Vagina (tissue), 2 donors: ENCODE data around the gene WWTR1. TPM values are rescaled to one million over a fixed set of nuclear protein-coding genes. Genes with fewer than 3 reads are reported as not detected.

Experiments
- DNase-seq, 2 donors: peaks; one replicate each; pipeline ENCODE4 v3.0.0-alpha.2; 2017; ENCODE audit errors: extremely low spot score in 2 of 2
- H3K27ac ChIP-seq: fragments of 200-600 bp; sonication (generic); one replicate; pipeline ENCODE4 v1.5.1; 2019
- H3K27me3 ChIP-seq: fragments of 200-600 bp; sonication (generic); one replicate; pipeline ENCODE4 v1.5.1; 2019
- H3K36me3 ChIP-seq, 2 donors: fragments of 200-600 bp; sonication (generic); one replicate each; pipeline ENCODE4 v1.5.1; 2017 to 2019
- H3K4me1 ChIP-seq: fragments of 200-600 bp; sonication (generic); one replicate; pipeline ENCODE4 v1.5.1; 2019
- H3K4me3 ChIP-seq, 2 donors: fragments of 200-600 bp; sonication (generic); 1 replicate in 1 of 2; 2 replicates in 1 of 2; pipeline ENCODE4 v1.5.1; 2016 to 2019
- H3K9me3 ChIP-seq: fragments of 200-600 bp; sonication (generic); one replicate; pipeline ENCODE4 v1.5.1; 2019
- POLR2A ChIP-seq, 2 donors: fragments of 450-650 bp; IDR thresholded peaks; one replicate each; pipeline ENCODE4 v1.6.1; 2017; ENCODE audit warnings: antibody characterized with exemption in 2 of 2, mild to moderate bottlenecking in 2 of 2, moderate library complexity in 2 of 2
- POLR2AphosphoS5 ChIP-seq, 2 donors: sonication (generic); formaldehyde crosslinking; IDR thresholded peaks; one replicate each; pipeline ENCODE4 v1.9.0; 2017; ENCODE audit warnings: antibody characterized with exemption in 2 of 2, mild to moderate bottlenecking in 2 of 2, low read depth in 1 of 2; ENCODE audit not compliant: insufficient read depth in 1 of 2
- intact Hi-C: fragments of 100-400 bp; cut with DNase I; formaldehyde crosslinking; loops from one replicate; pipeline ENCODE4 v1.15.1; 2023
- total RNA-seq: library from RNA; depleted of rRNA; stranded (reverse); fragments of >200 nt; gene quantifications from one replicate; pipeline ENCODE4 v1.2.3, GENCODE V29; 2016
- TF ChIP-seq, protein P1 (sequence below), 3 experiments: fragments of 450-650 bp in 2 of 3; fragments of 200-600 bp in 1 of 3; sonication (generic) in 1 of 3; IDR thresholded peaks; one replicate each; pipeline ENCODE4 v1.5.1; 2017 to 2019; ENCODE audit warnings: antibody characterized with exemption in 3 of 3, mild to moderate bottlenecking in 2 of 3, moderate library complexity in 2 of 3

Gene WWTR1
- total RNA-seq, 1 donor from 2014 or later = 181 TPM

DNA sequence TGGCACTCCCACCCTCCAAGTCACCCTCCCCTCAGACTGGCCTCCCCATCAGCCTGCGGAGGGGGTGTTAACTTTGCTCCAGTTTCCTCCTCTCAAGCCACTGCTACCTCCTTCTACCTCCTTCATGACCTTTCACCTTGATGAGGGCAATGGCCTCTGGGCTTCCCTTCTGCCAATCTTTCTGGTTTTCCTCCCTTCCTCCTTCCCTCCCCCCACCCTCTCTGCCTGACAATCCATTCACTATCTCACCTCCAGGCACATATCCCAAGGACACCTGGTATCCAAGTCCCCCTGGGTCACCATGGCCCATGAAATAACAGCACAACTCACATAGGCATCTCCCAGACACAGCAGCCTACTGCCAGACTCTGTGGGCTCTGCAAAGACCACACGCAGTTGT is 80.0 kb downstream of the WWTR1 start:
- Histone ChIP-seq H3K36me3 (no peaks in the 10 kb centered on the region), H3K27ac (no peak overlapping the region), H3K9me3 (no peaks in the 10 kb centered on the region), H3K4me1 (peaks cover 97% of the 10 kb centered on the region), H3K4me3 (no peak overlapping the region), H3K27me3 (no peaks in the 10 kb centered on the region)
- intact Hi-C loops = loop anchor here (5.0 kb wide), 1 partner anchor 80 kb away; the partner anchor contains the start of gene WWTR1
- no peak for DNase-seq
- TF ChIP-seq POLR2AphosphoS5 (IDR thresholded peaks at IDR 0.05; ENCODE audit: insufficient read depth in 1 of 2, low read depth in 1 of 2) = no peak
- TF ChIP-seq, protein P1, sequence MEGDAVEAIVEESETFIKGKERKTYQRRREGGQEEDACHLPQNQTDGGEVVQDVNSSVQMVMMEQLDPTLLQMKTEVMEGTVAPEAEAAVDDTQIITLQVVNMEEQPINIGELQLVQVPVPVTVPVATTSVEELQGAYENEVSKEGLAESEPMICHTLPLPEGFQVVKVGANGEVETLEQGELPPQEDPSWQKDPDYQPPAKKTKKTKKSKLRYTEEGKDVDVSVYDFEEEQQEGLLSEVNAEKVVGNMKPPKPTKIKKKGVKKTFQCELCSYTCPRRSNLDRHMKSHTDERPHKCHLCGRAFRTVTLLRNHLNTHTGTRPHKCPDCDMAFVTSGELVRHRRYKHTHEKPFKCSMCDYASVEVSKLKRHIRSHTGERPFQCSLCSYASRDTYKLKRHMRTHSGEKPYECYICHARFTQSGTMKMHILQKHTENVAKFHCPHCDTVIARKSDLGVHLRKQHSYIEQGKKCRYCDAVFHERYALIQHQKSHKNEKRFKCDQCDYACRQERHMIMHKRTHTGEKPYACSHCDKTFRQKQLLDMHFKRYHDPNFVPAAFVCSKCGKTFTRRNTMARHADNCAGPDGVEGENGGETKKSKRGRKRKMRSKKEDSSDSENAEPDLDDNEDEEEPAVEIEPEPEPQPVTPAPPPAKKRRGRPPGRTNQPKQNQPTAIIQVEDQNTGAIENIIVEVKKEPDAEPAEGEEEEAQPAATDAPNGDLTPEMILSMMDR (IDR thresholded peaks at IDR 0.05) = no peak
- TF ChIP-seq POLR2A (IDR thresholded peaks at IDR 0.05) = no peak

DNA sequence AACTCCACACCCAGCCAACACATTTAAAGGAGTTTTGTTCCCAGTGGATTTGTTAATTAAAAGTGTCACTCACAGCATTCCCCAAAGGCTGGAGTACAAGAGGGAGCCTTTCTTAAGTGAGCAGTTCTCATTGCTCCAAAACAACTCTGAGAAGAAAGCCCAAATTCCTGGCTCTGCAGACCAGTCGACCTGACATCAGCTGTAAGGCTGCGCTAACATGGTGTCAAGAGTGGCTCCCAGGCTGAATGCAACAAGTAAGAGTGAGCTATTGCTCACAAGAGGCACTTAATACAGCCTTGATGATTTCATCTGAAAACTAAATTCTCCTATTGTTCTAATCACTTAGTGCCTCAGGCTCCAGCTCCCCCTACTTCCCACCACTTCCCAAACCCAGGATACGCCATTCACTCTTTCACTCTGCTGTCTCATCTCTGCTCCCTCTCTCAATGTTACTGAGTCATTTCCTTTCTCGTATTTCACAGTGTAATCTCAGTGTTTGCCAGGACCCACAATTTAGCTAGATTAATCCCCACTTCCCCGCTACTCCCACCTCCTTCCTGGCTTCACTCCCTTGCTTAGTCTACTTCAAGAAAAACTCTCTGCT is 81.8 kb downstream of the WWTR1 start:
- Histone ChIP-seq H3K36me3 (no peaks in the 10 kb centered on the region), H3K27ac (peak overlapping the region; percentile 70), H3K4me1 (peaks cover 91% of the 10 kb centered on the region), H3K9me3 (no peaks in the 10 kb centered on the region), H3K4me3 (no peak overlapping the region), H3K27me3 (no peaks in the 10 kb centered on the region)
- intact Hi-C loops = loop anchor here (5.0 kb wide), 1 partner anchor 81 kb away; the partner anchor contains the start of gene WWTR1
- no peak for DNase-seq
- TF ChIP-seq, protein P1 (IDR thresholded peaks at IDR 0.05) = no peak
- no peak for TF ChIP-seq POLR2A (IDR thresholded peaks at IDR 0.05)
- peak; percentile 29 to 53 for TF ChIP-seq POLR2AphosphoS5 (IDR thresholded peaks at IDR 0.05; ENCODE audit: insufficient read depth in 1 of 2, low read depth in 1 of 2)

DNA sequence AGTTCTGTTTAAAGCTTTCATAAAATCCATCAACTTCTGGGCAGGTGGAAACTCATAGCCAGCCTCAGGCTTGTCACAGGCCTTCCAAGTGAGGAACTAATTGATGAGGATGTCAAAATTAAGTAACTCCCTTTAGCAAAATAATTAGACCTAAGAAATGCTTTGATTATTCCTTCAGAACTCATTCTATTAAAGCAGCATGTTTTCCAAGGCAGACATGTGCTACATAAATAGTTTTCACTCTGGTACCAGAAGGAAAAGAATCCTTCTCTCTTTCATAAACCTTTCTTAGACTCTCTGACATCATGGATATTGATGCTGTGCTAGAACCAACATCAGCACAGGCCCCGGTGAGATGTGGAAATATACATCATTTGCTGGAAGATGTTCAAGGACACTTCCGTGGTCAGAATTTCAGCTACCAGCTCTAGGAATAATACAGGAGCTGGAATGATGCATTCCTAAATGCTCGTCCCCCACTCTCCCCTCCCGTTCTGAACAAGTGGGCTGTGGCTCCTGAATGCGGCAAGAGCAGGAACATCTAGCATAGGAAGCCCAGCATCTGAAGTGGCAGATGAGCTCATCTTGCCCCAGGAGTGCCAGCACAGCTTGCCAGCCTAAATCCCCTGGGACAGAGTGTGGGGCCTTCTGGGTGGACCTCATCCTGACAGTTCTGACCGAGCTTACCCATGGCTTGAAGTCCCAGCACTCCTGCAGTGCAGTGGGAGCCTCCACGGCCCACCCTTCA is 82.4 kb downstream of the WWTR1 start:
- peak overlapping the region; percentile 70 for H3K27ac ChIP-seq
- no peaks in the 10 kb centered on the region for H3K27me3 ChIP-seq
- H3K4me1 ChIP-seq = peaks cover 85% of the 10 kb centered on the region
- TF ChIP-seq POLR2A (IDR thresholded peaks at IDR 0.05) (no peak), POLR2AphosphoS5 (IDR thresholded peaks at IDR 0.05; ENCODE audit: insufficient read depth in 1 of 2, low read depth in 1 of 2) (peak in 1 of 2 donors; percentile 6)
- TF ChIP-seq, protein P1 (IDR thresholded peaks at IDR 0.05) = no peak
- peaks cover 0 to 2% of the 10 kb centered on the region in 2 donors for H3K36me3 ChIP-seq
- no peaks in the 10 kb centered on the region for H3K9me3 ChIP-seq
- DNase-seq = no peak
- intact Hi-C loops = loop anchor here (5.0 kb wide), 1 partner anchor 82 kb away; the partner anchor contains the start of gene WWTR1
- no peak overlapping the region for H3K4me3 ChIP-seq

DNA sequence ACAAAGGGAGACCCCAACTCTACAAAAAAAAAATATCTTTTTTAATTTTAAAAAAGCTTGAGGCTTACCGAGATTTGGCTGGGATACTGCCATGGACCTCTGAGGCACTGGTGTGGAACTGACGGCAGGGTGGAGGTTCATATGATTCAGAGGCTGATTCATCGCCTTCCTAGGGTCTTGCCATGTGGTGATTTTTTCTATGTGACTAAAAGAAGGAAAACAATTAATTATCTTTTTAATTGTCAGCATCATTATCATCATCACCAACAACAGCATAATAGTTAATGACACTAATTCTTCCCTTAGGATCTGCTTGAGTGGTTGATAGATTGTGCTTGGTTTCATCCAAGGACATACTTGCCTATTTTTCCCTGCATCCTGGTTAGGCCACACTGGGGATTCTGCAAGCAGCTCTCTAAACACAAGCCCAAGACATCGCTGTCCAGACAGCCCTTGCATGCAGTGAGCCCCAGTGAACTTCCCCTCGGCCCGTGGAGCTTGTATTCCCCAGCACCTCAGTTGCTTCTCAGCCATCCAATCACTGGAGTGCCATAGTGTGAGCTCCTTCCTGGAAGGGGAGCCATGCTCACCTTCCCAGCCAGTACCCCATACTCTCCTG is 84.9 kb downstream of the WWTR1 start:
- Histone ChIP-seq H3K27ac (peak overlapping the region; percentile 70), H3K4me1 (peaks cover 63% of the 10 kb centered on the region), H3K36me3 (peaks cover 0 to 5% of the 10 kb centered on the region in 2 donors), H3K27me3 (no peaks in the 10 kb centered on the region), H3K4me3 (no peak overlapping the region), H3K9me3 (no peaks in the 10 kb centered on the region)
- TF ChIP-seq, protein P1 (IDR thresholded peaks at IDR 0.05) = no peak
- TF ChIP-seq POLR2AphosphoS5 (IDR thresholded peaks at IDR 0.05; ENCODE audit: insufficient read depth in 1 of 2, low read depth in 1 of 2) (no peak), POLR2A (IDR thresholded peaks at IDR 0.05) (no peak)
- no peak for DNase-seq
- intact Hi-C loops = no loop called here
